Central memory CD8-positive, alpha-beta T cell (primary cell): ENCODE results near the gene TEAD1.

Experiments
- ATAC-seq: fragments of 150-1000 bp; cut with Tn5 transposase; replicated peaks from 2 replicates; pipeline ENCODE4 v1.10.0; 2022; ENCODE audit warnings: mild to moderate bottlenecking, moderate FRiP score, moderate number of reproducible peaks; ENCODE audit not compliant: poor library complexity, severe bottlenecking; ENCODE audit errors: extremely low read depth
- DNase-seq, 2 donors: peaks; one replicate each; pipeline ENCODE4 v3.0.0; 2021; ENCODE audit warnings: low spot score in 2 of 2
- H3K27ac Mint-ChIP-seq: one replicate; pipeline ENCODE4 v1.8.0; 2022; ENCODE audit warnings: low read depth, mild to moderate bottlenecking, moderate library complexity, mixed read lengths
- H3K27me3 Mint-ChIP-seq: one replicate; pipeline ENCODE4 v1.8.0; 2022; ENCODE audit warnings: mixed read lengths
- H3K36me3 Mint-ChIP-seq: one replicate; pipeline ENCODE4 v1.8.0; 2022; ENCODE audit warnings: mild to moderate bottlenecking, moderate library complexity, mixed read lengths; ENCODE audit not compliant: insufficient read depth
- H3K4me1 Mint-ChIP-seq: one replicate; pipeline ENCODE4 v1.8.0; 2022; ENCODE audit warnings: mixed read lengths
- H3K4me3 Mint-ChIP-seq: one replicate; pipeline ENCODE4 v1.8.0; 2022; ENCODE audit warnings: mild to moderate bottlenecking, moderate library complexity, mixed read lengths
- H3K9me3 Mint-ChIP-seq: one replicate; pipeline ENCODE4 v1.8.0; 2022; ENCODE audit warnings: mixed read lengths

Gene TEAD1

GRCh38 chr11:12884751-12885318, 210.6 kb downstream of the TEAD1 start:
- H3K4me3 Mint-ChIP-seq, result no peak overlapping the region
- H3K9me3 Mint-ChIP-seq, result no peaks in the 10 kb centered on the region
- no peak overlapping the region for H3K27ac Mint-ChIP-seq
- DNase-seq (no peak), ATAC-seq (no peak)
- H3K4me1 Mint-ChIP-seq, result peaks cover 5% of the 10 kb centered on the region
- peaks cover 44% of the 10 kb centered on the region for H3K27me3 Mint-ChIP-seq
- no peaks in the 10 kb centered on the region for H3K36me3 Mint-ChIP-seq

- Mint-ChIP-seq H3K36me3 (no peaks in the 10 kb centered on the region), H3K9me3 (no peaks in the 10 kb centered on the region), H3K4me3 (no peak overlapping the region), H3K27me3 (peaks cover 35% of the 10 kb centered on the region), H3K27ac (no peak overlapping the region), H3K4me1 (peaks cover 5% of the 10 kb centered on the region)
- ATAC-seq, result no peak
- DNase-seq, result no peak
Measured at GRCh38 chr11:12885717-12886239, 211.6 kb downstream of the TEAD1 start.

- H3K36me3 Mint-ChIP-seq, result no peaks in the 10 kb centered on the region
- no peak for DNase-seq
Measured at GRCh38 chr11:12886508-12886907, 212.3 kb downstream of the TEAD1 start.

GRCh38 chr11:12888525-12889158, 214.4 kb downstream of the TEAD1 start:
- no peaks in the 10 kb centered on the region for H3K36me3 Mint-ChIP-seq
- H3K4me1 Mint-ChIP-seq, result peaks cover 5% of the 10 kb centered on the region
- H3K4me3 Mint-ChIP-seq, result no peak overlapping the region
- DNase-seq (peak; percentile 32 to 42), ATAC-seq (peak; percentile 36)
- peaks cover 42% of the 10 kb centered on the region for H3K27me3 Mint-ChIP-seq
- H3K9me3 Mint-ChIP-seq, result no peaks in the 10 kb centered on the region
- no peak overlapping the region for H3K27ac Mint-ChIP-seq

More at GRCh38 chr11:12886508-12886907, 212.3 kb downstream of the TEAD1 start:
- H3K27me3 Mint-ChIP-seq, result peaks cover 35% of the 10 kb centered on the region
- H3K4me3 Mint-ChIP-seq, result no peak overlapping the region
- ATAC-seq, result no peak
- no peak overlapping the region for H3K27ac Mint-ChIP-seq
- peaks cover 5% of the 10 kb centered on the region for H3K4me1 Mint-ChIP-seq
- H3K9me3 Mint-ChIP-seq, result no peaks in the 10 kb centered on the region

GRCh38 chr11:12889243-12889642, 215.0 kb downstream of the TEAD1 start:
- ATAC-seq, result no peak
- H3K27me3 Mint-ChIP-seq, result peaks cover 36% of the 10 kb centered on the region
- no peaks in the 10 kb centered on the region for H3K36me3 Mint-ChIP-seq
- no peaks in the 10 kb centered on the region for H3K9me3 Mint-ChIP-seq
- H3K27ac Mint-ChIP-seq, result no peak overlapping the region
- peaks cover 5% of the 10 kb centered on the region for H3K4me1 Mint-ChIP-seq
- DNase-seq, result no peak
- no peak overlapping the region for H3K4me3 Mint-ChIP-seq

DNA sequence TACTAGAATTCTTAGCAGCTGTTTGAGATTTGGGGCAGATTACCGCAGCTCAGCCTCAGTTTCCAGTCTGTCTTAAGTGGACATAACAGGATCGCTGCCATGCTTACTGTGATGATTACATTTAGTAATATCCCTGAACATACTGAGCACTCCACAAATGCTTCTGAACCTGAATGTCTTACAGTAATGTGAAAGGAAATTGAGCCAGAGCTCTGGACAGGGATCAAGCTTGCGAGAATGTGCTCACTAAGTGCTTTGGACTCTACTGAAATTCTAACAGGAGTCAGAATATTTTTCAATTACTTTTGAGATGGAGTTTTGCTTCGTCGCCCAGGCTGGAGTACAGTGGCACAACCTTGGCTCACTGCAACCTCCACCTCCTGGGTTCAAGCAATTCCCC, 216.3 kb downstream of the TEAD1 start:
- Mint-ChIP-seq H3K36me3 (no peaks in the 10 kb centered on the region), H3K4me1 (peaks cover 5% of the 10 kb centered on the region), H3K27ac (no peak overlapping the region), H3K27me3 (peaks cover 43% of the 10 kb centered on the region), H3K9me3 (no peaks in the 10 kb centered on the region), H3K4me3 (no peak overlapping the region)
- DNase-seq (no peak), ATAC-seq (no peak)

- Mint-ChIP-seq H3K36me3 (no peaks in the 10 kb centered on the region), H3K27ac (no peak overlapping the region), H3K4me1 (no peaks in the 10 kb centered on the region), H3K4me3 (no peak overlapping the region), H3K9me3 (no peaks in the 10 kb centered on the region), H3K27me3 (peaks cover 54% of the 10 kb centered on the region)
- no peak for ATAC-seq
- peak in 1 of 2 donors; percentile 26 for DNase-seq
Measured at GRCh38 chr11:12893787-12894672, 219.8 kb downstream of the TEAD1 start.

- H3K27ac Mint-ChIP-seq, result no peak overlapping the region
- peaks cover 54% of the 10 kb centered on the region for H3K27me3 Mint-ChIP-seq
- no peaks in the 10 kb centered on the region for H3K9me3 Mint-ChIP-seq
- DNase-seq (no peak), ATAC-seq (no peak)
- no peak overlapping the region for H3K4me3 Mint-ChIP-seq
- no peaks in the 10 kb centered on the region for H3K36me3 Mint-ChIP-seq
- H3K4me1 Mint-ChIP-seq, result no peaks in the 10 kb centered on the region
Measured at GRCh38 chr11:12897390-12897789, 223.2 kb downstream of the TEAD1 start.

DNA sequence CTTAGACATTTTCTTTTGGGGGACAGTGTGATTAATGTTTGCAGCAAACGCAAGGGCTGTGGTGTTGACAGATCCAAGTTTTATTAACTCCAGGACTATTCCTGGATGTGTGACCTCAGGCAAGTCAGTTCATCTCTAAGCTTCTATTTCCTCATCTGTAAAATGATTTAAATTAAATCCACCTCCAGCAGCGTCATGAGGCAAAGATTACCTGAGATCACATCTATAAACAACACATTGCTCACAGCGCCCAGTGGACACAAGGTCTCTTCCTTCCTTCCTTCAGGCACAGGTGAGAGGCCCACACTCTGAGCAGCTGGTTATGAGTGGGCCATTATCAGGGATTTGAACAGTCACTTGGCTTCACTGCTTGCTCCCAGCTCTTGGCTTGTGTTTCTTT, 223.6 kb downstream of the TEAD1 start:
- DNase-seq, result no peak
- H3K36me3 Mint-ChIP-seq, result no peaks in the 10 kb centered on the region
- no peak overlapping the region for H3K27ac Mint-ChIP-seq
- peaks cover 54% of the 10 kb centered on the region for H3K27me3 Mint-ChIP-seq
- no peak for ATAC-seq
- no peaks in the 10 kb centered on the region for H3K4me1 Mint-ChIP-seq
- no peak overlapping the region for H3K4me3 Mint-ChIP-seq
- H3K9me3 Mint-ChIP-seq, result no peaks in the 10 kb centered on the region

GRCh38 chr11:12900496-12900895, 226.3 kb downstream of the TEAD1 start:
- DNase-seq, result no peak
- H3K27ac Mint-ChIP-seq, result no peak overlapping the region
- no peaks in the 10 kb centered on the region for H3K4me1 Mint-ChIP-seq
- peaks cover 47% of the 10 kb centered on the region for H3K27me3 Mint-ChIP-seq
- H3K9me3 Mint-ChIP-seq, result no peaks in the 10 kb centered on the region
- H3K4me3 Mint-ChIP-seq, result no peak overlapping the region
- no peaks in the 10 kb centered on the region for H3K36me3 Mint-ChIP-seq
- no peak for ATAC-seq

DNA sequence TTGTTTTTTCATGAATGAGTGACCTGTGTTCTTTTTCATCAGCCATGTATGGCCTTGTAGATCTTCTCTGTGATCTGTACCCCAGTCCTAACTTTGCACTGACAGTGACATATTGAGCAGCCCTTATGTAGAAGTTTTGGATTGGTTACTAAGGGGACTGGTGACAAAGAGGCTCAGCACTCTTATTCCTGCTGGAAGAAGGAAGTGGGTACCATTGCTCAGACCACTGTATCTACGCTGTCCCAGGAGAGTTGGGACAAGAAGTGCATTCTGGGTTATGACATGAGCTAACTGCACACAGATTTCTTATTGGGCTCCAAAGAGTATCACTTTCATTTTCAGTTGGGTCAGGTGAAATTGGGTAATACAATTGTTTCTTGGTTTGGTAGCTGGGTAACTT, 227.1 kb downstream of the TEAD1 start:
- peaks cover 47% of the 10 kb centered on the region for H3K27me3 Mint-ChIP-seq
- DNase-seq, result no peak
- H3K36me3 Mint-ChIP-seq, result no peaks in the 10 kb centered on the region

GRCh38 chr11:12901874-12902481, 227.8 kb downstream of the TEAD1 start:
- no peak for ATAC-seq
- no peak for DNase-seq
- H3K9me3 Mint-ChIP-seq, result no peaks in the 10 kb centered on the region
- H3K27ac Mint-ChIP-seq, result no peak overlapping the region
- no peaks in the 10 kb centered on the region for H3K4me1 Mint-ChIP-seq
- no peaks in the 10 kb centered on the region for H3K36me3 Mint-ChIP-seq
- peaks cover 49% of the 10 kb centered on the region for H3K27me3 Mint-ChIP-seq
- no peak overlapping the region for H3K4me3 Mint-ChIP-seq

More for the DNA sequence above, 227.1 kb downstream of the TEAD1 start:
- H3K4me3 Mint-ChIP-seq, result no peak overlapping the region
- no peak overlapping the region for H3K27ac Mint-ChIP-seq
- no peaks in the 10 kb centered on the region for H3K9me3 Mint-ChIP-seq
- no peak for ATAC-seq
- H3K4me1 Mint-ChIP-seq, result no peaks in the 10 kb centered on the region
